22Rv1 (cell line): ENCODE results near the gene NDST3.

Source experiments
- H3K27ac ChIP-seq: fragments of 450-650 bp; 2 replicates; pipeline ENCODE4 v1.5.1; 2017
- ZFX ChIP-seq: fragments of 450-650 bp; IDR thresholded peaks from 2 replicates; pipeline ENCODE4 v1.6.1; 2017; ENCODE audit warnings: antibody characterized with exemption, borderline replicate concordance
- TF ChIP-seq, protein P1 (sequence below): fragments of 450-650 bp; IDR thresholded peaks from 2 replicates; pipeline ENCODE4 v1.5.1; 2017; ENCODE audit warnings: mild to moderate bottlenecking

NDST3 gene

GRCh38 chr4:118036336-118036735 is 2.0 kb downstream of the NDST3 start:
- TF ChIP-seq, protein P1, sequence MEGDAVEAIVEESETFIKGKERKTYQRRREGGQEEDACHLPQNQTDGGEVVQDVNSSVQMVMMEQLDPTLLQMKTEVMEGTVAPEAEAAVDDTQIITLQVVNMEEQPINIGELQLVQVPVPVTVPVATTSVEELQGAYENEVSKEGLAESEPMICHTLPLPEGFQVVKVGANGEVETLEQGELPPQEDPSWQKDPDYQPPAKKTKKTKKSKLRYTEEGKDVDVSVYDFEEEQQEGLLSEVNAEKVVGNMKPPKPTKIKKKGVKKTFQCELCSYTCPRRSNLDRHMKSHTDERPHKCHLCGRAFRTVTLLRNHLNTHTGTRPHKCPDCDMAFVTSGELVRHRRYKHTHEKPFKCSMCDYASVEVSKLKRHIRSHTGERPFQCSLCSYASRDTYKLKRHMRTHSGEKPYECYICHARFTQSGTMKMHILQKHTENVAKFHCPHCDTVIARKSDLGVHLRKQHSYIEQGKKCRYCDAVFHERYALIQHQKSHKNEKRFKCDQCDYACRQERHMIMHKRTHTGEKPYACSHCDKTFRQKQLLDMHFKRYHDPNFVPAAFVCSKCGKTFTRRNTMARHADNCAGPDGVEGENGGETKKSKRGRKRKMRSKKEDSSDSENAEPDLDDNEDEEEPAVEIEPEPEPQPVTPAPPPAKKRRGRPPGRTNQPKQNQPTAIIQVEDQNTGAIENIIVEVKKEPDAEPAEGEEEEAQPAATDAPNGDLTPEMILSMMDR: no peak
- no peak for TF ChIP-seq ZFX
- H3K27ac ChIP-seq: no peak overlapping the region

- H3K27ac ChIP-seq: no peak overlapping the region
- no peak for TF ChIP-seq ZFX
- TF ChIP-seq, protein P1: no peak
Measured at GRCh38 chr4:118037955-118038354, 3.7 kb downstream of the NDST3 start.

GRCh38 chr4:118046323-118046722 is 12.0 kb downstream of the NDST3 start:
- no peak overlapping the region for H3K27ac ChIP-seq
- TF ChIP-seq, protein P1: no peak

- no peak overlapping the region for H3K27ac ChIP-seq
- TF ChIP-seq, protein P1: no peak
- TF ChIP-seq ZFX: no peak
Measured at GRCh38 chr4:118047043-118047442, 12.8 kb downstream of the NDST3 start.

DNA sequence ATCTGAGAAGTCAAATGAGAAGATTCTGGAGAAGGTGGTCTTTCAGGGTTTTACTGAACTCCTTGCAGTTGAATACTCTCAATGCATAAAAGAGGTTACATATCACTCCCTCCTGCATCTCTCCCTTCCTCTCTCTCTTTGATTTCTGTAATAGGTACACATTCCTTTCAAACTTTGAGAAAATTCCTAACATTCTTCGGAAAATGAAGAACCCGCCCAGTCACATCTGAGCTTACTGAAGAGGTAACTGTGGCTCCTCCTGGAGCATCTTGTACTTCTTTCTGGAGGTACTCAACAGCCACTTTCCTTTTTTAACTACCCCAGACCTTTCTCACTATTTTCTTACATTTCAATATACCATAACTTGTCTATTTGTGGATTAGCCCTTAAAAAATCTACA is 24.7 kb downstream of the NDST3 start:
- H3K27ac ChIP-seq: no peak overlapping the region
- TF ChIP-seq ZFX: no peak
- TF ChIP-seq, protein P1: no peak

DNA sequence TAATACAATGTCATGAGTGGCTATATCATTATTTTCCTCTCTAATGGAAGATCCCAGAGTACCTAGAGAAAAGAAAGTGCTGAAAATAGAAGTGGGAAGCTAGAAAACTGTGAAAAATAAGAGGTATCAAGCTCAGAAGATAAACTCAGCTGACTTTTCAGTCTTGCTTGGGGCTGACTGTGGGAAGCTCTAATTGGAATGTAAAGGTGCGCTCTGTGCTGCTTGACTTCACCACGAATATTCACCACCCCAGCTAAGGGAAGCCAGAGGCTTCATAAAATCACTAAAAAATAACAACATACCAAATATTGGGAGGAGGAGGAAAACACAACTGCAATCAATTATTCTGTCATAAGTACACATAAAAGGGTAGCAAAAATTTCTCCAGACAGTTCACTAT is 25.1 kb downstream of the NDST3 start:
- no peak for TF ChIP-seq ZFX
- TF ChIP-seq, protein P1: no peak
- no peak overlapping the region for H3K27ac ChIP-seq

GRCh38 chr4:118076958-118077766 is 42.9 kb downstream of the NDST3 start:
- TF ChIP-seq, protein P1: peak; percentile 82
- no peak for TF ChIP-seq ZFX
- H3K27ac ChIP-seq: no peak overlapping the region
